Measurements from ENCODE around the gene ATP6V0D1. TPM values are rescaled to one million over a fixed set of nuclear protein-coding genes. Genes with fewer than 3 reads are reported as not detected.
A peak's percentile ranks its signal among the peaks of the same experiment; 100 is the strongest.

ATP6V0D1 gene
- total RNA-seq, 1 donor from 2014 or later: 74.5 TPM

DNA sequence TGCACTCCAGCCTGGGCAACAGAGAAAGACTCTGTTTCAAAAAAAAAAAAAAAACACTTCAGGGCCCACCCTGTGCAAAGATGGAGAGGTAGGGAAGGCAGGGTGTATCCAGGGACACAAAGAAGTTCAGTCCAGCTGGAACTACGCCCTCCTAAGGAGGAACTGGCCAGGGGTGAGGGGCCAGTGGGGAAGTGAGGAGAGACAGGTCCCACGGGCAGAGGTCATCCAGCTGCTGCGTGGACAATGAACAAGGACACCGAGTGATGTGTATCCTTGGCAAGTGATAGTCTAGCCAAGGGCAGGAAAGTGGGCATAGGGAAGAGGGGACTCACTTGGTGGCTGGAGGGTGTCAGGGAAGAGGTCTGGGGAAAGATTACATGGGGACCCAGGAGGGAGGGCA lies 38.3 kb upstream of the ATP6V0D1 start:
- DNase-seq: no peak
- no peak for ATAC-seq (ENCODE audit: low read depth)
- H3K4me3 Mint-ChIP-seq: peak overlapping the region; percentile 83
- peak overlapping the region; percentile 98 for H3K27ac Mint-ChIP-seq
- H3K36me3 Mint-ChIP-seq (ENCODE audit: low read depth): no peaks in the 10 kb centered on the region
- ChIA-PET CTCF (interaction anchor here (0.6 to 15.2 kb wide), 4 partner anchors 16 to 147 kb away, joined by 3 to 298 read pairs (median 50); partner anchors contain the start of genes C16orf86, CARMIL2 and ENKD1), POLR2A (interaction anchor here (0.6 to 7.4 kb wide), 12 partner anchors 11 to 284 kb away, joined by 3 to 98 read pairs (median 12); partner anchors contain the start of genes CTCF and RIPOR1)
- no peaks in the 10 kb centered on the region for H3K27me3 Mint-ChIP-seq
- H3K9me3 Mint-ChIP-seq: no peaks in the 10 kb centered on the region
- H3K4me1 Mint-ChIP-seq: peaks cover 82% of the 10 kb centered on the region
- TF ChIP-seq, protein P1, sequence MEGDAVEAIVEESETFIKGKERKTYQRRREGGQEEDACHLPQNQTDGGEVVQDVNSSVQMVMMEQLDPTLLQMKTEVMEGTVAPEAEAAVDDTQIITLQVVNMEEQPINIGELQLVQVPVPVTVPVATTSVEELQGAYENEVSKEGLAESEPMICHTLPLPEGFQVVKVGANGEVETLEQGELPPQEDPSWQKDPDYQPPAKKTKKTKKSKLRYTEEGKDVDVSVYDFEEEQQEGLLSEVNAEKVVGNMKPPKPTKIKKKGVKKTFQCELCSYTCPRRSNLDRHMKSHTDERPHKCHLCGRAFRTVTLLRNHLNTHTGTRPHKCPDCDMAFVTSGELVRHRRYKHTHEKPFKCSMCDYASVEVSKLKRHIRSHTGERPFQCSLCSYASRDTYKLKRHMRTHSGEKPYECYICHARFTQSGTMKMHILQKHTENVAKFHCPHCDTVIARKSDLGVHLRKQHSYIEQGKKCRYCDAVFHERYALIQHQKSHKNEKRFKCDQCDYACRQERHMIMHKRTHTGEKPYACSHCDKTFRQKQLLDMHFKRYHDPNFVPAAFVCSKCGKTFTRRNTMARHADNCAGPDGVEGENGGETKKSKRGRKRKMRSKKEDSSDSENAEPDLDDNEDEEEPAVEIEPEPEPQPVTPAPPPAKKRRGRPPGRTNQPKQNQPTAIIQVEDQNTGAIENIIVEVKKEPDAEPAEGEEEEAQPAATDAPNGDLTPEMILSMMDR (IDR thresholded peaks at IDR 0.05): no peak
- intact Hi-C loops (cut with micrococcal nuclease): no loop called here

DNA sequence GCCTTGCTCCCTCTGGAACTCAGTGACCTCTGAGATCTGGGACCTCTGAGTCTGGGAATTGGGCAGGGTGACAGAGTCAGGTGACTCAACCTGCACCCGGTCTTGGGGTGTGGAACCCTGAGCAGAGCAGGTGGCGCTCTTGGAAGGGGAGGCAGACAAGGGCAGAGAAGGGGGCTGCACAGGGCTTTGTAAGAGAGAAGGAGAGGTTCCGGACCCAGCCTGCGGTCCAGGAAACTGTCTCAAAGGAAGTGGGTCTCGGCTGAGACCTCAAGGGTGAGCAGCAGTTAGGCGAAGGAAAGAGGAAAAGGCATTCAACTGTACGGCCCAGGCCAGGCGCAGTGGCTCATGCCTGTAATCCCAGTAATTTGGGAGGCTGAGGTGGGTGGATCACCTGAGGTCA lies 37.7 kb upstream of the ATP6V0D1 start:
- TF ChIP-seq, protein P1 (IDR thresholded peaks at IDR 0.05): no peak
- H3K27ac Mint-ChIP-seq: peak overlapping the region; percentile 98
- no peaks in the 10 kb centered on the region for H3K36me3 Mint-ChIP-seq (ENCODE audit: low read depth)
- no peaks in the 10 kb centered on the region for H3K9me3 Mint-ChIP-seq
- H3K4me3 Mint-ChIP-seq: peak overlapping the region; percentile 83
- no peaks in the 10 kb centered on the region for H3K27me3 Mint-ChIP-seq
- no peak for DNase-seq
- peaks cover 84% of the 10 kb centered on the region for H3K4me1 Mint-ChIP-seq
- CTCF ChIA-PET: interaction anchor here (3.5 to 15.2 kb wide), 3 partner anchors 25 to 148 kb away, joined by 44 to 298 read pairs (median 56); partner anchors contain the start of genes C16orf86, CARMIL2 and ENKD1
- POLR2A ChIA-PET: interaction anchor here (0.7 to 7.4 kb wide), 10 partner anchors 12 to 284 kb away, joined by 3 to 98 read pairs (median 22); partner anchors contain the start of genes ATP6V0D1, CTCF and RIPOR1
- intact Hi-C loops (cut with micrococcal nuclease): loop anchor here (1.0 kb wide), 1 partner anchor 11 kb away; no protein-coding TSS in a partner anchor
- no peak for ATAC-seq (ENCODE audit: low read depth)

DNA sequence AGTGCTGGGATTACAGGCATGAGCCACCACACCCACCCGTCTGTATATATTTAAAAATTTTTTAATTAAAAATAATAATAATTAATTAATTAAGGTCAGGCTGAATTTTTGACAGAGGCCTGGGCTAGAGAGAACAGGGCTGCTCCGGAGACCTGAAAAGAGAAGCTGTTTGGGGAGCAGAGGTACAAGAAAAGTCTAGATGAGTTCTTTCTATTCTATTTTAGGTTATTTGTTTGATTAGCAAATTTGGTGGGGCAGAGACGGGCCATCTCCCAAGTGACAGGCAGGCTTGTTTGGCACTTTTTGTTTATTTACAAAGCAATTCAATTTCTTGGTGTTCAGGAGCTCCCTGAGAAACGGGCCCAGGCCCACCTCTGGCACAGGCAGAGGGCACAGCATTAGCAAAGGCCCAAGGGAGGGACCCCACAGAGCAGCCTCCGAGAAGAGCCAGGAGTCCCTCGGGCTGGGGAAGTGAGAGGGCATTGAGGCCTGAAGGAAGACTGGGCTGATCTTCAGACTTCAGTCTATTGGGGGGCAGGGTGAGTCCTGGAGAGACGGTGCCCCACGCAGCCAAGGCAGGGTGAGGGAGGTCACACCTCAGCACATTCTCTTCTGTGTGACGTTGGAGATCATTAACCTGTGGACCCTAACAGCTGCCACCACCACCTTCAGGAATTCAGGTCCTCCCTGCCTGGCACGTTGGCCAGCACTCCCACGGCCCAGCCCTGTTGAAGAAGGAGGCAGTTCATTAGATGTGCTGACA lies 36.9 kb upstream of the ATP6V0D1 start:
- TF ChIP-seq, protein P1 (IDR thresholded peaks at IDR 0.05): no peak
- ChIA-PET CTCF (interaction anchor here (0.8 to 15.2 kb wide), 12 partner anchors 11 to 150 kb away, joined by 3 to 298 read pairs (median 4); partner anchors contain the start of genes ATP6V0D1, CARMIL2, CTCF and RIPOR1), POLR2A (interaction anchor here (1.0 to 7.4 kb wide), 18 partner anchors 11 to 567 kb away, joined by 3 to 98 read pairs (median 6); partner anchors contain the start of genes ACD, ATP6V0D1, CARMIL2 and CTCF)
- Mint-ChIP-seq H3K9me3 (no peaks in the 10 kb centered on the region), H3K27me3 (no peaks in the 10 kb centered on the region), H3K4me3 (peak overlapping the region; percentile 83), H3K27ac (peak overlapping the region; percentile 98), H3K36me3 (ENCODE audit: low read depth) (no peaks in the 10 kb centered on the region), H3K4me1 (peaks cover 87% of the 10 kb centered on the region)
- intact Hi-C loops (cut with micrococcal nuclease): loop anchor here (1.0 kb wide), 1 partner anchor 11 kb away; no protein-coding TSS in a partner anchor
- peak; percentile 68 for DNase-seq
- ATAC-seq (ENCODE audit: low read depth): peak; percentile 69

DNA sequence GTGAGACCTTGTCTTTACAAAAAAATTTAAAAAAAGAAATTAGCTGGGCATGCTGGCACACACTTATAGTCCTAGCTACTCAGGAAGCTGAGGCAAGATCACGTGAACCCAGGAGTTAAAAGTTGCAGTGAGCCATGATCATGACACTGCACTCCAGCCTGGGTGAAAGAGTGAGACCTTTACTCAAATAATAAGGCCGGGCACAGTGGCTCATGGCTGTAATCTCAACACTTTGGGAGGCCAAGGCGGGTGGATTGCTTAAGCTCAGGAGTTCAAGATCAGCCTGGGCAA lies 36.1 kb upstream of the ATP6V0D1 start:
- TF ChIP-seq, protein P1 (IDR thresholded peaks at IDR 0.05): no peak
- H3K4me1 Mint-ChIP-seq: peaks cover 89% of the 10 kb centered on the region
- no peaks in the 10 kb centered on the region for H3K27me3 Mint-ChIP-seq
- ATAC-seq (ENCODE audit: low read depth) (no peak), DNase-seq (no peak)
- peak overlapping the region; percentile 65 for H3K4me3 Mint-ChIP-seq
- ChIA-PET POLR2A (interaction anchor here (0.6 to 7.4 kb wide), 17 partner anchors 11 to 568 kb away, joined by 3 to 98 read pairs (median 6); partner anchors contain the start of genes ACD, ATP6V0D1, CARMIL2 and CTCF), CTCF (interaction anchor here (0.6 to 15.2 kb wide), 10 partner anchors 20 to 150 kb away, joined by 3 to 298 read pairs (median 4); partner anchors contain the start of genes ATP6V0D1, CARMIL2 and CTCF)
- peak overlapping the region; percentile 98 for H3K27ac Mint-ChIP-seq
- intact Hi-C loops (cut with micrococcal nuclease): no loop called here
- H3K9me3 Mint-ChIP-seq: no peaks in the 10 kb centered on the region
- no peaks in the 10 kb centered on the region for H3K36me3 Mint-ChIP-seq (ENCODE audit: low read depth)
